ENCODE results near the gene RCHY1.

RCHY1 gene

DNA sequence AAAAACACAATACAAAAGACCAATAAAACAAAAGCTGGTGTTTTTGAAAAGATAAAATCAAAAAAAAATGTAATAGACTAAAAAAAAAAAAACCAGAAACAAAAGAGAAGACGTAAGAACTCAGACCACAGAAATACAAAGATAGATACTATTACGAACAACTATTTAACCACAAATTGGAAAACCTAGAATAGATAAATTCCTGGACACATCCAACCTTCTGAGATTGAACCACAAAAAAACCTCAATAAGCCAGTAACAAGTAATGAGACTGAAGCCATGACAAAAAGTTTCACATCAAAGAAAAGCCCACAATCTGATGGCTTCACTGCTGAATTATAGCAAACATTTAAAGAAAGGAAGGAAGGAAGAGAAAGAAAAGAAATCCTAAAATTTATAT is 16.2 kb downstream of the RCHY1 start:
- H3K4me3 ChIP-seq (ENCODE audit: low read depth, low read length): no peak overlapping the region
- TF ChIP-seq, protein P1, sequence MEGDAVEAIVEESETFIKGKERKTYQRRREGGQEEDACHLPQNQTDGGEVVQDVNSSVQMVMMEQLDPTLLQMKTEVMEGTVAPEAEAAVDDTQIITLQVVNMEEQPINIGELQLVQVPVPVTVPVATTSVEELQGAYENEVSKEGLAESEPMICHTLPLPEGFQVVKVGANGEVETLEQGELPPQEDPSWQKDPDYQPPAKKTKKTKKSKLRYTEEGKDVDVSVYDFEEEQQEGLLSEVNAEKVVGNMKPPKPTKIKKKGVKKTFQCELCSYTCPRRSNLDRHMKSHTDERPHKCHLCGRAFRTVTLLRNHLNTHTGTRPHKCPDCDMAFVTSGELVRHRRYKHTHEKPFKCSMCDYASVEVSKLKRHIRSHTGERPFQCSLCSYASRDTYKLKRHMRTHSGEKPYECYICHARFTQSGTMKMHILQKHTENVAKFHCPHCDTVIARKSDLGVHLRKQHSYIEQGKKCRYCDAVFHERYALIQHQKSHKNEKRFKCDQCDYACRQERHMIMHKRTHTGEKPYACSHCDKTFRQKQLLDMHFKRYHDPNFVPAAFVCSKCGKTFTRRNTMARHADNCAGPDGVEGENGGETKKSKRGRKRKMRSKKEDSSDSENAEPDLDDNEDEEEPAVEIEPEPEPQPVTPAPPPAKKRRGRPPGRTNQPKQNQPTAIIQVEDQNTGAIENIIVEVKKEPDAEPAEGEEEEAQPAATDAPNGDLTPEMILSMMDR (conservative IDR thresholded peaks at IDR 0.05; ENCODE audit: low read depth, low read length): no peak
- no peak for DNase-seq (ENCODE audit: low read depth)

DNA sequence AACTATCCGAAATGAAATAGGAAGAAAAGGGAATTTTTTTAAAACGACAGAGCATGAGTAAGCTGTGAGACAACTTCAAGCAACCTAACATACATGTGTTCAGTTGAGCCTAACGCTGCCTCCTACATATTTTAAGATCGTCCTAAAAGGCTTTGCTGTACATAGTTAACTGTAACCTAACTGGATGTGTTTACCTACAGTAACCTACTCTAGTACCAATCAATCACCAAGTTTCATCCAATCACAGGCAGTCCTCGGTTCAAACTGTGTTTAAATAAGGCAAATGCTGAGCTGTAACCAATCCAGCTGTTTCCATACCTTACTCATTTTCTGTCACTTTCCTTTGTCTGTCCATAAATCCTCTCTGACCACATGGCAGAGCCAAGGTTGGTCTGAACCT is 17.1 kb downstream of the RCHY1 start:
- TF ChIP-seq, protein P1 (conservative IDR thresholded peaks at IDR 0.05; ENCODE audit: low read depth, low read length): no peak
- H3K4me3 ChIP-seq (ENCODE audit: low read depth, low read length): no peak overlapping the region
- DNase-seq (ENCODE audit: low read depth): peak; percentile 22

DNA sequence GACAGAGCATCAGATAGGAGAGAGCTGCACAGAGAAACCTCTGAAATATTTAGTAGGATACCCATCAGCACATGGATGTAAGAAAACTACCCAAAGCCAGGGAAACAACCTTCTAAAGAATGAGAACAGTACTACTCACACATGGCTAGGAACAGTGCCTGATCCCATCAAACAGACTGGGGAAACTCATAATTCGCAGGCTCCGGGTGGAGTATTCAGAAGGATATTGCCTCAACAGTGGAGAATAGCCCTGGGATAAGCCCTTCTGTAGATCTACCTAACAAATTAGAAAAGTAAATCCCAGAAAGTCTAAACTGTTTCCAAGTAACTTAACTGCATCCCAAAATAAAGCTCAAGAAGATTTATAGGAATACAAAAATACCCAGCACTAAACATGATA is 17.8 kb downstream of the RCHY1 start:
- TF ChIP-seq, protein P1 (conservative IDR thresholded peaks at IDR 0.05; ENCODE audit: low read depth, low read length): no peak
- H3K4me3 ChIP-seq (ENCODE audit: low read depth, low read length): no peak overlapping the region
- no peak for DNase-seq (ENCODE audit: low read depth)

DNA sequence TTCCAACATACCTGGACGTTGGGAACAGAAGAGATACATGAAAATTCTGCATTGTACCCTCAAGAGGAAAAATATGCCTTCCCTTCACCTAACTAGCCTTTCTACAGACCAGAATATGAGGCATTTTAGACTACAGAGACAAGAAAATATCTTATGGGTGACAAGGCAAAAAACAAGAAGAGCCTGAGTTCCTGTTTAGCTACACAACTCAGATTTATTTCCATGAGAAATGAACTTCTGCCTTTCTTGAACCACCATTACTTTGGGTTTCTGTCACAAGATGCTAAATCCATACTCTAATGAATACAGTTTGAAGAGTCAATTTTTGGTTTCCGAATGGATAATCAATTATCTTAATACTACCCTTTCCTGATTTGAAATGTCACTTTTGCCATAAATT is 18.7 kb downstream of the RCHY1 start:
- no peak overlapping the region for H3K4me3 ChIP-seq (ENCODE audit: low read depth, low read length)
- TF ChIP-seq, protein P1 (conservative IDR thresholded peaks at IDR 0.05; ENCODE audit: low read depth, low read length): no peak
- no peak for DNase-seq (ENCODE audit: low read depth)

DNA sequence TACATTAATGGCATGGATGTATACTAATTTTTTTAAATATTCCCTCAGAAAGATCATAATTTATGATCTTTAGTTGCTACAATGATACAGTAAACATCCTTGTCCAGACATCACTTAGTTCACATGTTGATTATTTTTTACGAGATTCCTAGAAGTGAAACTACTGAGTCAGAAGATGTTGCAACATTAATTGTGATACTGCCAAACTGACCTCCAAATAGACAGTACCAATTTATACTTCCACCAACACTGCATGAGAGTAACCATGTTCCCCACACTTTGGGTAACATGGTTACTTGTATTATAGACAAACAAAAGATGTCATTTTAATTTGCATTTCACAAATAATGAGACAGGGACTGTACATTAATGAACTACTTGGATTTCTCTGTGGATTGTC is 19.6 kb downstream of the RCHY1 start:
- TF ChIP-seq, protein P1 (conservative IDR thresholded peaks at IDR 0.05; ENCODE audit: low read depth, low read length): no peak
- peak; percentile 81 for DNase-seq (ENCODE audit: low read depth)
- H3K4me3 ChIP-seq (ENCODE audit: low read depth, low read length): no peak overlapping the region

DNA sequence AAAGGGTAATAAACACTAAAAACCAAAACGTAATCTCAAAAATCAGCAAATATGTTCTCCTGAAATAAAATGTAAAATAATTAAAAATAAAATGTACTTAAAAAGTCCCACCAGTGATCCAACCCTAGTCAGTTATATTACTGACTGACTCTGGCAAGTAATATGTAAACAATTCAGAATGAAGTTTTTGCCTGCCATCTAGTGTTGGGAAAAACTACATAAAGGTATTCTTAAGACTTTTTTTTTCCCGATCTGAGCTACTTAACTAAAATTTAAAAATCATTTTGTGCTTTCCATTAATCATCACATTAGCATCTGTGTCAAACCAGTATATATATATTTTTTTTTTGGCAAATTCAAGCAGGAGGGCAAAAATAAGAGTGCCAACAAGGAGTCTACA is 24.0 kb downstream of the RCHY1 start:
- DNase-seq (ENCODE audit: low read depth): peak; percentile 70
- TF ChIP-seq, protein P1 (conservative IDR thresholded peaks at IDR 0.05; ENCODE audit: low read depth, low read length): peak; percentile 43
- H3K4me3 ChIP-seq (ENCODE audit: low read depth, low read length): no peak overlapping the region

DNA sequence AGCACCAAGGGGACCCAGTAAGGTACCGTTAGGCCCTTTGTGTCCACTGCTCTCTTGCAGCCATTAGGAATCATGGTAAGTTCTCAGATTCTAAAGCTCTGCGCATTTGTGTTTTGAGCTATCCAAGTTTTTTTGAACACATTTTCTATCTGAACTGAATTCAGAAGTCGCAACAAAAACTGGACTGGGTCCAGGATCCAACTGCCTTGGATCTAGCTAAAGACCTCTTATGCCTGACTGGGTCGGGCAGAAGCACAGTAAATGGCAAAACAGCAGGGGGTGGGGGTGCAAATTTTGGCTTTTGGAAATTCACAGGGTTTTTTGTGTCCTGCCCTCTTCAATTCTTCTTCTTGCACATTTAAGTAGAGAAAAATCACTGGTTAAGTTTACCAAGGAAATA is 30.0 kb downstream of the RCHY1 start:
- DNase-seq (ENCODE audit: low read depth): peak; percentile 5
- no peak overlapping the region for H3K4me3 ChIP-seq (ENCODE audit: low read depth, low read length)
- TF ChIP-seq, protein P1 (conservative IDR thresholded peaks at IDR 0.05; ENCODE audit: low read depth, low read length): no peak
